HG03064 (cell line): ENCODE measurements around the gene EPN2.

Experiments used
- ATAC-seq: cut with Tn5 transposase; IDR thresholded peaks from one replicate; pipeline ENCODE4 v1.9.1; 2021; ENCODE audit warnings: low read depth; ENCODE audit not compliant: unreplicated experiment

The EPN2 gene

GRCh38 chr17:19307521-19307920, 70.4 kb downstream of the EPN2 start:
- no peak for ATAC-seq

DNA sequence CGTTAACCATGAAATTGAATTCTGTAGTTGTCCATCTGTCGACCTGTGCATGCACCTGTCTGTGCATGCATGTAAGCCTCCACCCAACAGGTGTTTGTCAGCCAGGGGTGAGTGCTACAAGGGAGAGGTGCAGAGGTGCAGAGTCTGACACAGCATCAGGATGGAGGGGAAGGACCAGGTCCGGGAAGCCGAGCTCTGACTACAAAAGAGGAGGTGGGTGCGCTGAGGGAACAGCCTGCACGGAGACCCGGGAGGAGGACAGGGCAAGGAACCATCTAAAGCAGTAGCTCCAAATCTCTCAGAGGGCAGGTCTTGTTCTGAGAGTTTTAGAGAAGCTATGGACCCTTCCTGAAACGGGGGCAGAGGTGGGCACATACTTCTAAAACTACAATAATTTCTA, 71.2 kb downstream of the EPN2 start:
- ATAC-seq: no peak

- no peak for ATAC-seq
These were observed 72.5 kb downstream of the EPN2 start for GRCh38 chr17:19309701-19310100.

DNA sequence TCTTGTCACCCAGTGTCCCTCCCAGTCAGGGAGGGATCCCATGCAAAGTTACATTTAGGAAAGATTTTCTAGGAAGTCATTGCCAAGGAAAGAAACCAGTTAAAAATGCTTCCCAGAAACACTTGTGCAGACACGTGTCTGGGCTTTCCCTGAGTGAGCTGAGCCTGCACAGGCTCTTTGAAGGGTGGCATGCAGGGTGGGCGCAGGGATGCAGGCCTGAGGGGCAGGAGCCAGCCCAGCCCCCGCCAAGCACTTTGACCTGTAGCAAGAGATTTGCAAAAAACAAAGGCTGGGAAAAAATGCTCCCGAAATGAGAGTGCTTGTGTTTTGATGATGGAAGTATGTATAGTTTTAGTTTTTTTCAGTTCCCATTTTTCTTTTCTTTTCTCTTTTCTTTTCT, 73.0 kb downstream of the EPN2 start:
- ATAC-seq: no peak

DNA sequence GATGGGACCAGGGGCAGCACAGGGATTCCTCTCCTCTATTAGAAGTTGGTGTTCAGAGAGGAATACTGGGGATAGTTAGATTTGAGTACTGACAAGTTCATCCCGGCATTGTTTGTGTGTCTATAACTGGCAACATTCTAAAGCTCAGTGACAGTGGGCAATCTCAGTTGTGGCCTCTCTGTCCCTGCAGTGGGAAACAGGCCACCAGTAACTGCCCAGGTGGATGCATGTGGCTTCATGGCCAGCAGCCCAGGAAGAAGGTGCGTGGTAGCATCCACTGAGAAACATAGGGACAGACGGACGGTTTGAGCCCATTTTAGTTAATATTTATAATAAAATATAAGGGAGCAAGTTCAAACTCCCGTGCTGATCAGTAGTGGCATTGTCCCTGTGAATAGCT, 73.8 kb downstream of the EPN2 start:
- no peak for ATAC-seq

- ATAC-seq: no peak
These were observed 74.5 kb downstream of the EPN2 start for GRCh38 chr17:19311421-19312215.

DNA sequence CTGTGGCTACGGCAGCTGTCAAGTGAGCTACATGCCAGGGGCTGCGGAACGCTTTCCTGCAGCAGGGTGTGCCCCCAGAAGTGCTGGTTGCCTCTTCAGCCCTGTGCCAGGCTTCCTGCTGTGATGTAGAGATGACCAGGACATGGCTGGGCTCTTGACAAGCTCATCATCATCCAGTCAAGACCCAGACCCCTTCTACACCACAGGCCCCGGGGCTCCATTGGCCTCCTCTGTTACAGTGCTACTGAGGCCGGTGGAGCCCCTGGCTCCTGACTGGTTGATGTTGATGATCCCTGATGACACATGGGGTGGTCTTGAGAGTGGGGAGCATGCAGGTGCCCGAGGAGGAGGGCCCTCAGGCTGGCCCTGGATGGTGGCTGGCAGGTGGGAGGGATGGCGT, 75.2 kb downstream of the EPN2 start:
- ATAC-seq: no peak

GRCh38 chr17:19313066-19313745, 76.0 kb downstream of the EPN2 start:
- ATAC-seq: no peak

- no peak for ATAC-seq
These were observed 76.8 kb downstream of the EPN2 start for GRCh38 chr17:19313746-19314651.

DNA sequence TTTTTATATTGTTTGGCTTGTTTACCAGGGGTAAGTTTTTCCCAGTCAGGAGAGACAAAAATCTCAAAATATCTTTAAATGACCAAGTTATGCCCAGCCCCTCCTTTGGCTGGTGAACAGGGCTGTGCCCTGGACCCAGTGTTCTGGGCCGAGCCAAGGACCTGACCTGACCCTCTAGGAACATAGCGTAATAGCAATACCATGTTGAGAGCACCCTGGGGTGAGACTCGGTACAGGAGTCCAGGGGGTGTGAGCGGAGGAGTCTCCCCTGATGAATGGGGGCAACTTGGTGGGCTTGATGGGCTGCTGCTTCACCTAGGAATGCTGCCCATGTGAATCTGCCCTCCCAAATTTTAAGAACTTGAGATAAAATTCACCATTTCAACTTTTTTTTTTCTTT, 77.9 kb downstream of the EPN2 start:
- ATAC-seq: no peak

DNA sequence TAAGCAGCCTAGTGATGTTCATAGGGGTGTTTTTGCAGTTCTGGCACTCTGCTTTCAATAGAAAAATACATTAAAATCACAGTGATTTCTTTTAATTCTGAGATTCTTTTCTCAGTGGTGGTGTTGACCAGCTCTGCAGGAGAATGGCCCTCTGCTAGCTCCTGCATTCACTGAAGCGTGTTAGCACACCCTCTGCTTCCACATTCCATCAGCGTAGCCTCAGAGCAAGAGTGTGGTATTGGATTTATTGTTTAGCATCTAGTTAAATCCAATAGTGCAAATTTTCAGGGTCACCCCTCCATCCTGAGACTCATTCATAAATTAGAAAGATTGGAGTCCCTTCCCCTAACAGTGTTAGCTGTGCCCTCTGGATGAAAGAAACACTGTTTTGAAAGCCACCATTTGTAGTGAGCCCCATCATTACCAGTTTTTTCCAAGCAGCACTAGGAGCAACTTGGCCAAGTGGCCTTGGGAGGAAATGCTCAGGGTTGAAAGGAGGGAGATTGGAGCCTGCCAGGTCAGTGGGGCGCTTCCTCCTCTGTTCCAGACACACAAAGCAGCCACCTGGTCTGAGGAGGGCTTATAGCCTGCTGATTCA, 79.7 kb downstream of the EPN2 start:
- no peak for ATAC-seq

DNA sequence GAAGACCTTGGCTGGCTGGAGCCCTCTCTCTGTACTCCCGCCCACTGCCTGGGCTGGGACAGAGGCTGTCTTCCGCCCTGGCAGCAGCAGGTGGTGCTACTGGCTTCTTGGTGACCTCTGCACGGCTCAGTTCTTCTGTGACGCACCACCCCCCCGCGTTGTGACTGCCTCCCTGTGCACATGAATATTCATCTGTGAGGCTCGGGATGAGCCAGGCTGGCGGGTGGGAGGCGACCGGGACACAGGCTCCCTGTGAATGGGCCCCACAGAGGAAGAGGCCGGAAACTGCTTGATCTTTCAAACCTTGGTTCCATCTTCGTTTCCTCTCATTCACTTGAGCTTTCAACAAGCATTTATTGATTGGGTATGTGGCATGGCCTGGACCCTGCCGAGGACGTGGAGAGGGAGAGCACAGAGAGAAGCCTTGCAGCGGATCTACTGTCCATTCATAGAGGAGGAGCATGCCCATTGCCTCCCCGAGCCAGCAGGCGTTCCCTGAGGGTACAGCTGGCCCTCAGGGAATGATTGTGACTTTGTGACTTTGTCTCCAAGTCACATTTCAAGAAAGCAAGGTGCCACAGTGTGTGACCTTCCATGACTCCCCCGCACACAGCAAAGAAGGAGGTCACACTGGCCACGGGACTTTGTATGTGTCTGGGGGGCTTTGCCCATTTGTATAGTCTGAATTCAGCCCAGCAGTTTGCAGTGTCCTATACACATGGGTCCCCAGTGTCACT, 80.4 kb downstream of the EPN2 start:
- no peak for ATAC-seq

DNA sequence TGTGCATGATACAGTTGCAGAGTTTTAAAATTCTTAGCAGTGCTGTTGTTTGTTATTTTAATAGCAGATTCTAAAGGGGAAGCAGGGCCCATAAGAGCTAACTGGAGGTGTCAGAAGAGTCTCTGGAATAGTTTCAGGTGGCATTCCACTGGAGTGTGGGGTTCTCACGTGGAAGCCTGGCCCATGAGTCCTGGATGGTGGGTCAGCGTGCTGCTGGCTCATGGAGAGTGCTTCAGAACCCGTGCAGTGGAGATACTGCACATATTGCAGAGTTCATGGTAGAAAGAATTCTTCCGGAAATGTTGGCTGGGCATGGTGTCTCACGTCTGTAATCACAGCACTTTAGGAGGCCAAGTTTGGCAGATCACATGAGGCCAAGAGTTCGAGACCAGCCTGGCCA, 81.4 kb downstream of the EPN2 start:
- no peak for ATAC-seq

DNA sequence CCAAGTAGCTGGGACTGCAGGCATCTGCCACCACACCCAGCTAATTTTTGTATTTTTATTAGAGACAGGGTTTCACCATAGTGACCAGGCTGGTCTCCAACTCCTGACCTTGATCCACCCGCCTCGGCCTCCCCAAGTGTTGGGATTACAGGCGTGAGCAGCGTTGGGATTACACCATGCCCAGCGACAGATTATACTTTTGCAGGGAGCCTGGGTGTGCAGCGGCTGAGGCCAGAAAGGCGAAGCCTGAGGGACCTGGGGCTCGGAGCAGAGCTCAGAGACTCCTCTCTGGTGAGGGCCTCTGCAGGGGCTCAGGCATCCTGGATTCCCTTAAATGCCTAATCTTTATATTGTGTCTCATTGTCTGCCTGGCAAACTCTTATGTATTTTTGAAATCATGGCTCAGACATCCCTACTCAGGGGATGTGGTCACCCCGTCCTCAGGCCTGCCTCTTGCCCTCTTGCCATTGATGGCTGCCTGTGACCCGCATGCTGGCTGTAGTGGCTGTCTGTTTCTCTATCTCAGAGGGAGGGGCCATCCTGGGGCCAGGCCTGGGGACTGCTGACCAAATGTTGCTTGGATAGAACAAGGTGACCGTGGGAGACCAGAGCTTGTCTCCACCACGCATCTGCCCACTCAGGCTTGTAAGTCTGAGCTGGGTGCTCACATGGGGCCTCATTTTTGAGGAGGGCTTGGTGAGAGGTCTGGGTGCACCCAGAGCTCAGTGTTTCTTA, 82.8 kb downstream of the EPN2 start:
- no peak for ATAC-seq

DNA sequence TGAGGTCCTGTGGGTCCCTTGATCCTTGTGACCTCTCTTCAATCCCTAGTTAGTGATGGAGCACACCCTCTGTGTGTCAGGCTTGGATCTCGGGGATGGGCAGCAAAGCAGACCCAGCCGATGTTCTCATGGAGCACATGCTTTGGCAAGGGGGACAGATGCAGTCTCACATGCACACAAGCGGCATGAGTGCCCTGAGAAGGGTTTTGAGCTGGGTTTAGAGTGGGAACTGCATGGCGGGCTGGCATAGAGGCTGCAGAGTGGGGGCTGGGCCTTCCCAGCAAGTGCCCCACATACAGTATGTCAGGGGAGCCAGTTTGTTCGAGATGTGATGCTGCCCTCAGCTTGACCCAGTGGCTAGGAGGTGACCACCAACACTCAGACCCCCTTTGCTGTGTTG, 83.7 kb downstream of the EPN2 start:
- ATAC-seq: no peak

- no peak for ATAC-seq
These were observed 84.4 kb downstream of the EPN2 start for GRCh38 chr17:19321481-19322128.

DNA sequence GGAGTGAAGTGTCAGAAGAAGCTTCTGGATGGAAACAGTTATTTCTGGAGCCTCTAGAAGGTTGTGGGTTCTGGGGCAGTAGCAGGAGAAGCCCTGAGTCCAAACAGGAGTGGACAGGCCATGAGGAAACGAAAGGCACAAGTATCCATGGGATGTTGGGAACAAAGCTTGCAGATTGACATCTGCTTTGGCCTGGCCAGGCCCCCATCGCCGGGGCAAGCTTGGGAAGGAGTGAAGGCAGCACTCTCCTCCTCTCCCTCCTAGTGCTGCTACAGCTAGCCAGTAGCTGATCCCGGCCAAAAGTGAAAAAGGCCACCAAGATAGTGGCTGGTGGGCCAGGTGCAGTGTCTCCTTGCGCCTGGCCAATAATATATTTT, 85.0 kb downstream of the EPN2 start:
- ATAC-seq: no peak

DNA sequence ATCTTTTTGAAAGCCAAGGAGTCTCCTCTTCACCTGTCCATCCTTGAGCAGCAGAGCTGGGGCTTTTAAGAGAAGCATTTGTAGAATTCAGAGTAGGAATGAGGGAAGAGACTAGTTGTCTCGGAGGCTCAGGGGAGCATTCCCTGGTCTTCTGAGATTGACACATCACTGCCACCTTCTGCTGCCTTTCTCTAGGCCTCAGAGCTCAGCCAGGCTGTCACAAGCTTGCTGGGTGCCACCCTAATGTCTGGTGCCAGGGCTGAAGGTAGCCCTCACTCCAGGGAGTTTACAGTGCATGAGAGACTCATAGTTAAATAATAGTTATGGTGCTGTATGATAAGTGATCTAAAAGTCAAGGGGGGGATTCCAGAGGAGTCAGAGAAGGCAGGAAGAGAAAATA, 85.7 kb downstream of the EPN2 start:
- ATAC-seq: no peak

DNA sequence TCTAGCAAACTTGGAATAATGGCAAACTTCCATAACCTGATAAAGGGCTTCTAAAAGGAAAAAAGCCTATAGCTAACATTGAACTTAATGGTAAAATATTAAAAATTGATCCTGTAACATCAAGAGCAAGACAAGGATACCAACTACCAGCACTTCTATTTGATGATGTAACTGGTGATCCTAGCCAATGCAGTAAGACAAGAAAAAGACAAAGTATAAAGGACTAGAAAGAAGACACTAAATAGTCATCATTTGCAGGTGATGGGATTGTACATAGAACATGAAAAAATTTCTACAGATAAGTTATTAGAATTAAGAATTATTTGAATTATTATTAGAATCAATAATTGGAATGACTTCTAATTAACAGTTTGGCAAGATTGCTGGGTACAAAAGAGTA, 88.4 kb downstream of the EPN2 start:
- ATAC-seq: no peak
